ENCODE data around the gene ISCA2. TPM values are rescaled to one million over a fixed set of nuclear protein-coding genes. Genes with fewer than 3 reads are reported as not detected.

The ISCA2 gene
- total RNA-seq (2022; extraction: Qiagen RNA extraction; ENCODE audit: low read depth), result 34.7 to 47.7 TPM (median 39.5 TPM) in 5 replicates

GRCh38 chr14:74493343-74494261, at the start of gene ISCA2:
Gene ISCA2, plus strand, starts transcription at chr14:74493765. Its CDS starts 10 bp downstream, at chr14:74493775.

GRCh38 chr14:74492776-74493342, 706 bp upstream of the ISCA2 start, which contains the start of gene NPC2:
Gene NPC2, minus strand, starts transcription at chr14:74493305. Its CDS starts 31 bp downstream, at chr14:74493274.

Other genes with a start within 250 kb of the ISCA2 start
- 30.1 to 33.2 TPM (median 33.0 TPM) in 5 replicates for gene ABCD4, start 190.8 kb upstream of the ISCA2 start, total RNA-seq (2022; extraction: Qiagen RNA extraction; ENCODE audit: low read depth)
- not detected in 5 replicates for gene VRTN, start 145.3 kb upstream of the ISCA2 start, total RNA-seq (2022; extraction: Qiagen RNA extraction; ENCODE audit: low read depth)
- not detected in 5 replicates for gene SYNDIG1L, start 67.6 kb upstream of the ISCA2 start, total RNA-seq (2022; extraction: Qiagen RNA extraction; ENCODE audit: low read depth)
- 233 to 309 TPM (median 244 TPM) in 5 replicates for gene NPC2, start 460 bp upstream of the ISCA2 start, total RNA-seq (2022; extraction: Qiagen RNA extraction; ENCODE audit: low read depth)
- 8.0 to 14.0 TPM (median 10.1 TPM) in 5 replicates for gene LTBP2, start 118.5 kb downstream of the ISCA2 start, total RNA-seq (2022; extraction: Qiagen RNA extraction; ENCODE audit: low read depth)
- 20.7 to 26.5 TPM (median 25.8 TPM) in 5 replicates for gene AREL1, start 219.3 kb downstream of the ISCA2 start, total RNA-seq (2022; extraction: Qiagen RNA extraction; ENCODE audit: low read depth)
- 38.6 to 73.8 TPM (median 50.3 TPM) in 5 replicates for gene FCF1, start 219.4 kb downstream of the ISCA2 start, total RNA-seq (2022; extraction: Qiagen RNA extraction; ENCODE audit: low read depth)